ENCODE data around the gene TREH.

The TREH gene

GRCh38 chr11:118649941-118650340 lies 29.5 kb downstream of the TREH start:
- no peak for DNase-seq (ENCODE audit: low read depth, low spot score)

- no peak for DNase-seq (ENCODE audit: low read depth, low spot score)
Observed at GRCh38 chr11:118648291-118648690, 31.2 kb downstream of the TREH start.

GRCh38 chr11:118646393-118646792 lies 33.1 kb downstream of the TREH start:
- no peak for DNase-seq (ENCODE audit: low read depth, low spot score)

- DNase-seq (ENCODE audit: low read depth, low spot score): no peak
Observed at GRCh38 chr11:118645066-118645715, 34.3 kb downstream of the TREH start.

- no peak for DNase-seq (ENCODE audit: low read depth, low spot score)
Observed at GRCh38 chr11:118644496-118644895, 35.0 kb downstream of the TREH start.

GRCh38 chr11:118643995-118644345 lies 35.5 kb downstream of the TREH start:
- DNase-seq (ENCODE audit: low read depth, low spot score): no peak

- no peak for DNase-seq (ENCODE audit: low read depth, low spot score)
Observed at GRCh38 chr11:118643142-118643994, 36.1 kb downstream of the TREH start.

GRCh38 chr11:118641397-118642019 lies 37.9 kb downstream of the TREH start:
- DNase-seq (ENCODE audit: low read depth, low spot score): no peak

GRCh38 chr11:118640332-118641154 lies 38.9 kb downstream of the TREH start:
- DNase-seq (ENCODE audit: low read depth, low spot score): no peak

GRCh38 chr11:118639899-118640298 lies 39.6 kb downstream of the TREH start:
- DNase-seq (ENCODE audit: low read depth, low spot score): no peak

- no peak for DNase-seq (ENCODE audit: low read depth, low spot score)
Observed at GRCh38 chr11:118638726-118639125, 40.7 kb downstream of the TREH start.

- no peak for DNase-seq (ENCODE audit: low read depth, low spot score)
Observed at GRCh38 chr11:118636569-118637290, 42.7 kb downstream of the TREH start.

GRCh38 chr11:118635642-118636041 lies 43.8 kb downstream of the TREH start:
- DNase-seq (ENCODE audit: low read depth, low spot score): no peak

GRCh38 chr11:118635237-118635591 lies 44.2 kb downstream of the TREH start:
- DNase-seq (ENCODE audit: low read depth, low spot score): peak; percentile 74

- DNase-seq (ENCODE audit: low read depth, low spot score): peak; percentile 91
Observed at GRCh38 chr11:118634431-118635236, 44.8 kb downstream of the TREH start.

GRCh38 chr11:118633979-118634378 lies 45.5 kb downstream of the TREH start:
- no peak for DNase-seq (ENCODE audit: low read depth, low spot score)

- no peak for DNase-seq (ENCODE audit: low read depth, low spot score)
Observed at GRCh38 chr11:118633319-118633690, 46.1 kb downstream of the TREH start.

- no peak for DNase-seq (ENCODE audit: low read depth, low spot score)
Observed at GRCh38 chr11:118632577-118633318, 46.7 kb downstream of the TREH start.

- DNase-seq (ENCODE audit: low read depth, low spot score): no peak
Observed at GRCh38 chr11:118631142-118631909, 48.1 kb downstream of the TREH start.
